SH-SY5Y (cell line): Measurements from ENCODE around the gene SLCO3A1.

Experiments used
- GATA2 ChIP-seq: IDR thresholded peaks from 2 replicates; pipeline ENCODE4 v1.6.1; 2011; ENCODE audit warnings: mild to moderate bottlenecking, low read depth, low read length
- GATA3 ChIP-seq: IDR thresholded peaks from 2 replicates; pipeline ENCODE4 v1.6.1; 2011; ENCODE audit warnings: low read depth, mild to moderate bottlenecking, low read length, moderate library complexity

DNA sequence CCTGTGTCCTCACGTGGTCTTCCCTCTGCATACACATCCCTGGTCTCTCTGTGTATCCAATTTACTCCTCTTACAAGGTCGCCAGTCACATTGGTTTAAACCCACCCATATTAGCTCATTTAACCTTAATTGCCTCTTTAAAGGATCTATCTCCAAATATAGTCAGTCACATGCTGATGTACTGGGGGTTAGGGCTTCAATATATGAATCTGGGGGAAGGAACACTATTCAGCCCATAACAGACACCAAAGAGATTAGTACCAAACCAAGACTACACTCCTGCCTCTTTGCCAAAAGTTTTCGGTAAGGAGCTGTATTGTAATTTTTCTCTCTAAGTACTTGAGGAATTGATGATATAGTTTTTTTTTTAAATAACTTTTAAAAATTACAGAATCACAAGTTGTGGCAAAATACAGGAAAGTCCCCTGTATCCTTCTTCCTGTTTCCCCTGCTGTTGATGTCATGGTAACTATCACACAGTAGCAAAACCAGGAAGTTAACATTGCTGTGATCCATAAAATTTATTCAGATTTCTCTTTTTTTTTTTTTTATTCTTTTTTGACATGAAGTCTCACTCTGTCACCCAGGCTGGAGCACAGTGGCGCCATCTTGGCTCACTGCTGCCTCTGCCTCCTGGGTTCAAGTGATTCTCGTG lies 67.8 kb downstream of the SLCO3A1 start:
- no peak for TF ChIP-seq GATA3
- no peak for TF ChIP-seq GATA2
